GM19035 (cell line): Measurements from ENCODE around the gene PTGFR.

Source experiments
- ATAC-seq: cut with Tn5 transposase; IDR thresholded peaks from one replicate; pipeline ENCODE4 v1.9.1; 2021; ENCODE audit not compliant: unreplicated experiment

The PTGFR gene

DNA sequence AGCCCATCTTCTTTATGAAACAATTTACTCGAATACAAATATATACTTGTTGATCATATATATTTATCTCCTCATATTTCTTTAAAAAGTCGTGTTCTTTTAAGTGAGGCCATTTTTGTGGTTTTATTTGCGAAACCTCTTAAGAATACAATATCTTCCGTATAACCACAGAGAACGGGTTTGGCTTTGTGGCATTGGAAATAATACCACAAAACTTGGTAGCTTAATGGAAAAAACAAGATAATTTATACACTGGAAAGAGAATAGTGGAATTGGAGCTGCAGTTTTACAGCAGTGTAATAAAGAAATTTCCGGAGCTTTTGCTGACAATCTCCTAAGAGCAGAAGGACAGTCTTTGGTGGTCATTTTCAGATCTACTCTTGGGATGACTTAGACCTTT, 29.4 kb downstream of the PTGFR start:
- no peak for ATAC-seq

DNA sequence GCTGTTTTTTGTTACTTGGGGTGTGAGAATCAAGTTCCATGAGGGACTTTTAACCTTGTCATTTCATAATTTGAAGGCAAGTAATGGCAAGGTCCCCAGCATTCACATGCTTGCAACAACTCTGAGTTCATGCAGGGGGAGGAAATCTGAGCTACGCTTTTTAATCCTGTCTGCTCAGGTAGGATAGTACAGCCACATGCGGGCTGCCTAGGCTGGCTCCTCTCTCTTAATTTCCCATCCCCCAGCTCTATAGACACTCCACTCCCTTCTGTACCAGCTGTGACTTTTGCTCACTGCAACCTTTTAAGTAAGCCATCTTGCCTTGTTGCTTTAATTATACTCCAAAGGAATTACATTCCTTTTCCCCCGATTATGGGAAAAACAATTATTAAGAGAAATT, 30.1 kb downstream of the PTGFR start:
- no peak for ATAC-seq

DNA sequence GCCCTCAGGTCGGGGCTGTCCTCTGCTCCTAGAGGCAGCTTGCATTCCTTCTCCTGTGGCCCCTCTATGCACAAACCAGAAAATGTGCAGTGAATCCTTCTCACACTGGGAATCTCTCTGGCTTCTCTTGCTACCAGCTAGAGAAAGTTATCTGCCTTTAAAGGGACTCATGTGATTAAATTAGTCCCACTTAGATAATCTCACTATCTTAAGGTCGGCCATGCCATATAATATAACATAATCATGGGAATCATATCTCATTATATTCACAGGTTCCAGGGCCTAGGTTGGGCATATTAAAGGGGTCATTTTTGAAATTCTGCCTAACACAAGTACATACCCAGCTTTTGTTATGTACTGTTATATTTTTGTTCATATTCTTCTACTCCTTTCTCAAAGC, 31.4 kb downstream of the PTGFR start:
- no peak for ATAC-seq

DNA sequence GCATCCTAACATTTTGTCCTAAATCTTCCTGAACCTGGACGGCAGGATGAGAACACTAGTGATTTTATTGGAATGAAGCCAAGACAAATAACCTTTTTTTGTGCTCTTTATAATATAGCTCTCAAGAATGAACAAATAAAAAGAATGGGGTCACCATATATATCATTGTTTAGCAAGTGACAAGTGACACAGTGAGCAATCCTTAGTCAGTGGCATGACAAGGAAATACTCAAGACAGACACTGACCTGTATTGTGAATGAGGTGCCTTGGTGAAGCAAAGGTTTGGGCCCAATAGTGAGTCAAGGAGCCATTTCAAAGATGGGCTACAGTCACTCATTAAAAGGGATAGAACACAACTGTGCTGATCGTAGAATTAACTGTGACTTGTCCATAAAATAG, 35.7 kb downstream of the PTGFR start:
- ATAC-seq, result no peak

DNA sequence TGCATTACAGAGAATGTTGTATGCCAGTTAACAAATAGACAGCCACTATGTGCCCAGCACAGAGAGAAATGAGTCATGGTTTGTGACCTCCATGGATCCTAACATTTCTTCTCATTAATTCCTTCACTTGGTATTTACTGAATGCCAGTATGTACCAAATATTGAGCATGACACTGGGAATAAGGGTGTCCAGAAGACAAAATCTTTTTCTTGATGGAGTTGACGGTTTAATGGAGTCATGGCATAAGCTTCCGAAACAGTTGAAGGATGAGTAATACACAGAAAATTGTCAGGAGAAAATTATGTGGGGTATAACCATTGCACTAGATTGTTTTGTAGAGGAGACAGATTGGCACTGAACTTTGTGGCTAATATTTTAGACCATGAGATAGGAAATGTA, 36.9 kb downstream of the PTGFR start:
- ATAC-seq, result no peak

DNA sequence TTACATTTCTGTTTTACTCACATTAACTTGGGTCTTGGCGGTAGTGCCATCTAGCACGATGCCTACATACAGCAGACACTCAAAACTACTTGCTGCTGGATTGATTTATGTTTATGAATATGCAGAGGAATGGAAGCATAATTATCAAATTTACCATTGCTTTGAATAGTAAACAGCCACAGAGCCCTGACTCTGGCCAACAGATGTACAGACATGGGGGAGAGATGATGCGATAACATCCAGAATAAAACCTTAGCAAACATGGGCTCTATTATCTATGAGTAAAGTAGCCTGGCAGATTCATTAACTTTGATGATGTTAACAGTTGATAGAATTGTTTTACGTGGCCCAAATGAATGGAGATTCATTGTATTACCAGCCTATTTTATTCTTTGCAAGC, 42.8 kb downstream of the PTGFR start:
- ATAC-seq, result no peak

DNA sequence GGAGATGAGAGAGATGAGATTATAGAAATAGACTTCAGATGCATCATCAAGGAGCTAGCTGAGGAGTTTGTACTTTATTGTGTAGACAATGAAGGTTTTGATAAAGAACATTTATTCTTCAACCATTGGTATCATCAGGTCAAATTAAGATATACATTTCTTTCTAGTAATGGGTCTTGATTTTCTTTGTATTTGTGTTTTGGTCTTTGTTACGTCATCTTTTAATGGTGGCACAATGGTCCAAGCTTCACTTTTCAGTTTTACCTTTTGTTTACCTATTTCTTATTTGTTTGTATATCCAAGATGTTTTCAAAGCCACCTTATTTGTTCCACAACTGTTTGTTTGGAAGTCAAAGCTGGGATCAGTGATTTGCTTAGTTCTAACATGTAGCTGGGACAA, 44.5 kb downstream of the PTGFR start:
- no peak for ATAC-seq

DNA sequence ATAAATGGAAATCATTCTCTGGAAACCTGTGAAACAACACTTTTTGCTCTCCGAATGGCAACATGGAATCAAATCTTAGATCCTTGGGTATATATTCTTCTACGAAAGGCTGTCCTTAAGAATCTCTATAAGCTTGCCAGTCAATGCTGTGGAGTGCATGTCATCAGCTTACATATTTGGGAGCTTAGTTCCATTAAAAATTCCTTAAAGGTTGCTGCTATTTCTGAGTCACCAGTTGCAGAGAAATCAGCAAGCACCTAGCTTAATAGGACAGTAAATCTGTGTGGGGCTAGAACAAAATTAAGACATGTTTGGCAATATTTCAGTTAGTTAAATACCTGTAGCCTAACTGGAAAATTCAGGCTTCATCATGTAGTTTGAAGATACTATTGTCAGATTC, 45.7 kb downstream of the PTGFR start:
- ATAC-seq, result no peak

DNA sequence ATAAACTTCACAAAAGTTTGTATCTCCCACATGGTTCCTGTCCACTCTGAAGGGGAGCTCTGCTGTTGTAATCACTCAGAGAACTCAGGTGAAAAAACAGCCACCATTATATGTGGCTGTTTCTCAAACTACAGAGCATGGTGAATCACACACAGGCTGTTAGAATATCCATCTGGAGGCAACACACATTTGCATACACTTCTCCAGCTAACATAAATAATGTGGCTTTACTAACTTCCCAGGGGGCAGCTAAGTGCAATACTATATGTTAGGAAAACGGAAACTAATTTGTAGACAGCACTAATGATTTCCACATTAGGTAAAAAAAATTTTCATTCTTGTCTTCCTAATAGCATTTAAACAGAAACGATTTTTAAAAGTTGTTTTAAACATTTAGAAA, 49.3 kb downstream of the PTGFR start:
- no peak for ATAC-seq

DNA sequence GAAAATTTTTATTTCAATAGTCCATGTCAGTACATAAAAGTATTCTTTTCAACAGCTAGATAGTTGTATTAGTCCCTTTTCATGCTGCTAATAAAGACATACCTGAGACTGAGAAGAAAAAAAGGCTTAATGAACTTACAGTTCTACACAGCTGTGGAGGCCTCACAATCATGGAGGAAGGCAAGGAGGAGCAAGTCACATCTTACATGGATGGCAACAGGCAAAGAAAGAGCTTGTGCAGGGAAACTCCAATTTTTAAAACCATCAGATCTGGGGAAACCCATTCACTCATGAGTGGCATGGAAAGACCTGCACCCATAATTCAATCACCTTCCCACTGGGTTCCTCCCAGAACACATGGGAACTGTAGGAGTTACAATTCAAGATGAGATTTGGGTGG, 50.7 kb downstream of the PTGFR start:
- no peak for ATAC-seq

DNA sequence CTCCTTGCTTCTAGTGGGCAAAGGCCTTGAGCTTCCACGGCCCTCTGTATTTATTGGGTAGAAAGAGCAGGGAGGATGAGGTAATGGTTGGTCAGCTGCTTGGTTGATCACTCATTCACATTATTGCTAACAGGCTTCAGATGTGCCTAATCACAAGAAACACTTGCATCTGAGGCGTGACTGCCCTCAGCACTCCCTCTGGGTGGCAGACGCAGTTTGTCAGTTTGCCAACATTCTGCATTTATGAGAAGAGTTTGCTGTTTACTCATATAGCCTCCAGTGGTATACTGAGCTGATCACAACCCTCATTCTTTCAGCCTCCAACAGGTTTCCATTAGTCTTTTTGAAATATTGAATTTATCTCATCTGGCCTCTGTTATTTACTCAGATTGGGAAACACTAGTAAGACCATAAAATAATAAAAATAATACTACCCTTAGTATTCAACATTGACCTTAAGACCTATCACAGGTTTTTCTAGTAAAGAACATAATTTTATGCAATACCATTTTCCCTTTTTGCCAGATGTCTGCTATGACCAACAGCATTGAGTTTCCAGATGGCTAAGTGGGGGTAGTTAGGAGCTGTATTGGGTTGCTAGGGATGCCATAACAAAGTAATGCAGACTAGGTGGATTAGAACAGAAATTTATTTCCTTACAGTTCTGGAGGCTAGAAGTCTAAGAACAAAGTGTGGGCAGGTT, 53.3 kb downstream of the PTGFR start:
- ATAC-seq, result no peak

DNA sequence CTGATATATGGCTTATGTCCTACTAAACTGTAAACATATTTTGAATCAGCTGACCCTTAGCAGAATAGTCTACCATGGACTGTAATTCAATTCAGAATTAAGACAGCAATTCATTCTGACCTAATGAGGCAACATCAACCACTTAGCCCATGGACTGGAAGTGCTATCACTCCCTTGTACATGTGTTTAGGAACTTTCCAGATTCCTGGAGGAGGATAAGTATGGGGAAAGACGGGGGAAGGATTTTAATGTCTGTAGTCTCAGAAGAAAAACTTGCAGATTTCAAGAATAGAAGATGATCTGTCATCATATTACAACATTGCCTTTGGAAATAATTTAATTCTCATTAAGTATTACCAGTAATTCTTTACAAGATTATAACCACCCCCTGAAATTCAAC, 56.3 kb downstream of the PTGFR start:
- ATAC-seq, result no peak

DNA sequence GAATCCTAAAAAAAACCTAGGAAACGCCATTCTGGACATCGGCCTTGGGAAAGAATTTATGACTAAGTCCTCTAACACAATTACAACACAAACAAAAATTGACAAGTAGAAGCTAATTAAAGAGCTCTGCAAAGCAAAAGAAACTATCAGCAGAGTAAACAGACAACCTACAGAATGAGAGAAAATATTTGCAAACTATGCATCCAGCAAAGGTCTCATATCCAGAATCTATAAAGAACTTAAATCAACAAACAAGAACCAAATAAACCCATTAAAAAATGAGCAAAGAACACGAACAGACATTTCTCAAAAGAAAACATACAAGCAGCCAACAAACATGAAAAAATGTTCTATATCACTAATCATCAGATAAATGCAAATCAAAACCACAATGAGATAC, 58.6 kb downstream of the PTGFR start:
- ATAC-seq, result no peak

DNA sequence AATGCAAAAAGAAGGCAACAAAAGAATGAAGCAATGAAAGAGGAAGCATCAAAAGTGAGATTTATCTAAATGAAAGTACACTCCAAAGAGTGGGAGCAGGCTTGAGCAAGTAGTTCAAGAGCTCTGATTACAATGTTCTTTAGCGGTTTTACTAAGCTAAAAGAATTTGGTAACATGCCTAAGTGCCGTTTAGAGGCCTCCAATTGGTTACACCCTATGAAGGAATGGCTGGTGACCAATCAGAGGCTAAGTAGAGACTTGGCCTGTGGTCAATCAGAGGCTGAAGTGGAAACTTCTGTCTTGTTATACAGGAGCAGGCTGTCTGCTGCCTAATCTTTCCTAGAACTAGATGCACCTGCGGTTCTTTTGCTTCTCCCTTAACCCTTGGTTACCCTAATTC, 59.1 kb downstream of the PTGFR start:
- no peak for ATAC-seq

DNA sequence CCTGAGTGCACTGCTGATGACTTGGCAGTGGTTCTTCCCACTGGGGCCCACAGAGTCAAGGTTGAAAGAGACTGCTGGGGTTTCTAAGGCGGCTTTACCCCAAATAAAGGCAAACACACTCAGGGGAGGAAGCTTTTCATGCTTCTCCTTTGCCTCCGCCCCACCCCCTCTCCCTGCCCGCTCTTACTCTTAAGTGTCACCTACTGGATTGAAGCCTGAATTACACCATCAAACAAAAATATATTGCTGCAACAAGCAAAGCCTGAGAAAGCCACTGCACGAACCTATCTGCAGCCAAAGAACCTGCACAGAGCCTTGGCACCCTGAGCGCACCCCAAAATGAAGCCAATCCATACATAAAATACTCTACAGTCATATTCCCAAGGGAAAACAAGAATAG, 63.1 kb downstream of the PTGFR start:
- no peak for ATAC-seq

DNA sequence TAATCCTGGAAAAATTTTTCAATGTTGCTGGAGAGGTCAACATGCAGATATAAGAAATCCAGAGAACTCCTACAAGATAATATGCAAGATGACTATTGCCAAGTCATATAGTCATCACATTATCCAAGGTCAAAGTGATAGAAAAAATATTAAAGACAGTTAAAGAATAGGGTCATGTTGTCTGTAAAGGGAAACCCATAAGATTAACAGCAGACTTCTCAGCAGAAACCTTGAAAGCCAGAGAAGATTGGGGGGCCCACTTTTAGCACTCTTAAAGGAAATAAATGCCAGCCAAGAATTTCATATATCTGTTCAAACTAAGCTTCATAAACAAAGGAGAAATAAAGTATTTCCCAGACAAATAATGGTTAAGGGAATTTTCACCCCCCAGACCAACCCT, 64.1 kb downstream of the PTGFR start:
- no peak for ATAC-seq

DNA sequence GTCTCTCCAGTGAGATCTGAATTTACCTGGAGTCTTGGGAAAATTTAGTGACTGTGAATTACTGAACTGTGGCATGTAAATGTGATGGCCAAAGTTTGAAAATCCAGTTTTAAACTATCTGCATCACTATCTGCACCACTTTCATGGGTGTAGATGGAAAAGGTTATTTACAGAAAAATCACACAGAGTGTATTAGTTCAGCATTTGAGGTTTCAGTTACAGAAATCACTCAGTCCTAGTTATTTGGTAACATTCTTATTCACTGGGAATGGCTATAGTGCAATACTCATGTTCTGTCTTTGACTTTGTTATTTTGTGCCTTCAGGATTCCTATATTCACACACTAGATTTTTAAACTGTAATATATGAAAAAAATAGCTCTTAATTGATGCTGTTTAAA, 68.9 kb downstream of the PTGFR start:
- ATAC-seq, result no peak

DNA sequence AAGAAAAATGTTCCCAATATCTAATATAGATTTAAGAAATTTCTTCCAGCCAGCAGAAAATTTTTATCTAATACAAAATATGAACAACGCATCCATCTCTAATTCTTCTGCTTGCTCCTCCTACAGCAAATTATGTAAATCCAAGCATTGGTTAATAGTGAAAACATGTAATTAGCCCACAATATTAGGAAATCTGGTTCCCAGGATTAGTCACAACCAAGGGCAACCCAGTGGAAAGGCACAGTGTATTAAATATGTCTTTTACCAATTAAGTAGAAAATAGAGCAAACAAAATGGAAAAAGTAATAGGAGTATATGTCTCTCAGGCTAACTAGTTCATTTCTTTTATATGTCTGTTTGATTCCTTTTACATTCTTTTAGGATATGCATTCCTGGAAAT, 70.0 kb downstream of the PTGFR start:
- no peak for ATAC-seq

DNA sequence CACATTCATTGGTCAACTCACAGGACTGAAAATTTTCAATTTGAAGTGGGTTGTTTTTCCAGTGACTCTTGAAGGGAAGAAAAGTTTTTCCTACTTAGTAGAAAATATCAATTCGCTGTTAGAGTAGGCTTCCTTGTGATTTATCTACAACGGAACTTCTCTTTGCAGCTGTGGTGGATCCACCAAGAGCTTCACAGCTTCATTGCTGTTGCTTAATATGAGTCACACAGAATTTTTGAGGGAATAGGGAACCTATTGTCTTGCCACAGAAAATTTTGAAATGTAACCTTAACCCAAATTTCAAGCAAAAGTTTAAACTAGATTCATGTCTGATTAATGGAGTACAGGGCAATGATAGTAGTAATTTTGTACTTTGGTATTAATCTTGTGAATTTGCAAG, 71.1 kb downstream of the PTGFR start:
- ATAC-seq, result no peak

DNA sequence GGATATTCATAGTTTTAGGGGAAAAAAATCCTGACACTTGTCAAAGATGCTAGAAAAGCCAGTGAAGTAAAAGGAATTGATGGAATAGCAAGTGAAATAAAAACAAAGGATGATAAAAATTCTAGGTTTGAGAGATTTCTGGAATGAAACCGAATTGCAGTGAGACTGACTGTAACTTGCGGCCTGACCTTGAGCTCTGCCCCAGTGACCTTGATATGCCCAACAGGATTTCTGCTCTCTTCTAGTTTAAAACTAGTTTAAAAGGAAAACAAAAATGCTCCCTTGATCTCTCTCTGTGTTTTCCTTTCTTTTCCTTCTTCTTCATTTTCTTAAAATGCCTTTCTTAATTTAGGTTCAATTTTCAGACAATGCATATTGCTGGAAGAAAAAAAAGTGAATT, 74.6 kb downstream of the PTGFR start:
- no peak for ATAC-seq

DNA sequence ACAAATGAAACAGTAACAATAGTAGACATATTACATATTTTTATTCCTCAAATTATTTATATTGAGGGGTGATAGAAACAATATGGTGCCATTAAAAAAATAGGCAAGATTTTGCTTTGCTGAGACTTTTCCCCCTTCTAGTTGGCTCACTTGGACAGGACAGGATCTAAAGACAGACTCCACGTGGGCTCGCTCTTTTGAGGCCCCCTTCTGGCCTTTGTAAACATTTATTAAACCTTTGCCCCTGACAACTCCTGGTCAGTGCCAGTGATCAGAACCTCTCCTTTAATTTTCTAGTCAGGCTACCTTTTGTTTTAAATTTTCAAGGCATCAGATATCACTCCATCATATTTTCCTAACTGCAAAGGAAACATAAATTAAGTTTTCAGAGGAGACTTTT, 79.8 kb downstream of the PTGFR start:
- no peak for ATAC-seq

DNA sequence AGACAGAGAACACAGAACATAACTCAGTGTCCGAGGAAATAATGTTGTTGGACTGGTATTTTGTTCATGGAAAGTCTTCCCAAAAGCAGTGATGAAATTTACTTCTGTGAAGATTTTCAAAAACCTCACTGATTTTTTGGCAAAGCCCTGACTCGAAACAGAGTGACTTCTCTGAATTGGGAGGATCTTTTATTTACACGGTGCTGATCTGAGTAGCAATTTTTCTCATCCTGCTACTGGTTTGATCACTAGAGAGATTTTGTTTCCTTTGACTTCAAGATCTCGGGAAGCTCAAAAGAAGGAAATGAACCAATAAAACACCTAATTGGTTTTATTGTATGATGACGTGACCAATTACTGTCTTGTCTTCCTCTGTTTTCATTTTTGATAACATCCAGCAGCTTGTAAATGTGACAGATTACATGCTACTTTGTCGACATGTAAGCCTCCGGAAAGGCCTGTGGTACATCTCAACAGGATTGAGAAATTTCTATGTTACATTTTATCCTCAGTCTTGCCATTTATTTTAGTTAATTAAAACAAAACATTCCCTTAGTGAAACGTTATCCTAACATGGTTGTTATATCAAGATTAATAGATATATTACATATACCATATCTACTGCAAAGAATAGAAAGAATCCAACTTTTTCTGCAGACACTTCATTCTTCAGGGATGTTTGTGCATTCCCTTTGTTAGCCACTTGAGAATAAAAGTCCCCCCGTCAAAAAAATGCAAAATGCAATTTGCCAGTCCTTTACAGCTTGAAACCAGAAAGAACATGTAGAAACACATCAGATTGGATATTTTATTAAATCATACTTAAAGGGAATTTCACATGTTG, 86.7 kb downstream of the PTGFR start:
- ATAC-seq, result no peak

DNA sequence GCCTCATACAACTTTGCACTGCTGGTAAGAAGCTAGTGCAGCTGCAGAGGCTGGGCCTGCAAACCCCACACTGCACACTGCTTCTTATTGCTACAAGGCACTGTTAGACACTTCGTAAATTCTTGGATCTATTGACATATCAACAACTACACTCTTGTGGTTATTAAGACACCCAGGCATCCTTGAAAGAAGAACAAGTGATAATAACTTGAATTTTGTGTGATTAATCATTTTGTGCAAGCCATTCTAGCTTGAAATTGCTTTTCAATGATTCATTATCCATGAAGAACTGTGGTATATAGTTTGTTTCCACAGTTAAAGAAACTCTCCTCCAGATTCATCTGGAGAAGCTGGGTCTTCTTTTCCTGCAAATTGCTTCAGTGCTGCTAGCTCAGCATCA, 95.8 kb downstream of the PTGFR start:
- ATAC-seq, result no peak
